GM21526 (cell line): ENCODE results near the gene LPP.

Experiments used
- ATAC-seq: cut with Tn5 transposase; IDR thresholded peaks from one replicate; pipeline ENCODE4 v1.9.1; 2021; ENCODE audit warnings: moderate library complexity; ENCODE audit not compliant: unreplicated experiment, low FRiP score

Gene LPP

DNA sequence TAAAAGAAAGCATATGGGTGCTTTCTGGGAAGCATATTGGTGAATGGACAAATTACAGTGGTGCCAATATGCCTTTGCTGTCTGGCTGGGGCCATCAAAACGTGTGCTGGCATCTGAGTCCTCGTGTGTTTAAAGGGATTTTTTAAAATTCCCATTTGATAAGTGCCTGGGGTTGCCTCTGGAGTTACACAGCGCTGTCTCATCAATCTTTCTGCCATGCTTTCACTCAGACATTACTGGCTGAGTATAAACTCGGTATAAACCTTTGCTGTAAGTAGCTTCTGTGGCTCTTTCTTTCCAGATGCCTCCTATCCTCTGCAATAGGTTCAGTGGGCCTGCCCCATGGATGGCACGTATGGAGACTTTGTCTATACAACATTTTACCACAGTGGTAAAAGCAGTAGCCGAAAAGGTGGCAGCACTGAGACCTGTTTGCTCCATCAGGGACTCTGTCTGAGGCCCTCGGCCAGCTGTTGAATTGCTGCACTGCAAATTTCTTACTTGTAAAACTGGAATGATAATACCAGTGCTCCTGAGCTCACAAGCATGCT, 195.5 kb downstream of the LPP start:
- ATAC-seq, result no peak

GRCh38 chr3:188349933-188350332, 196.0 kb downstream of the LPP start:
- no peak for ATAC-seq

- ATAC-seq, result no peak
Observed at GRCh38 chr3:188350961-188351360, 197.0 kb downstream of the LPP start.

- ATAC-seq, result no peak
Observed at GRCh38 chr3:188351648-188352047, 197.7 kb downstream of the LPP start.

GRCh38 chr3:188352196-188352927, 198.4 kb downstream of the LPP start:
- no peak for ATAC-seq

DNA sequence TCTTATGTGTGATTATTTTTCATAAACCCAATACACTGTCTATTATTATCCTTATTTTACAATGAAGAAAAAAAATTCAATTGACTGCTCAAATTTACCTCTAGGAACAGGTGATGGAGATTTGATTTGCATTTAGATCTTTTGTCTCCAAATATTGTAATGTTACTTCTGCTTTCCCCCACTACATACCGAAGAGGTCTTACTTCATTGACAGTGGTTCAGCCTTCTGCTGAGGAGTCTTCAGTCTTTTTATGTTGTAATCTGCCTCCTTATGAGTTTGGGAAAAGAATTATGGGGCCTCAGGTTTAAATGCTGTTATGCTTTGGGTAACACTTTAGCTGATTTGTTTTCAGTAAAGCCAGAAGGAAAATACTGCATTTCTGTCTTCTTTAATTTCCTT, 199.5 kb downstream of the LPP start:
- ATAC-seq, result no peak

DNA sequence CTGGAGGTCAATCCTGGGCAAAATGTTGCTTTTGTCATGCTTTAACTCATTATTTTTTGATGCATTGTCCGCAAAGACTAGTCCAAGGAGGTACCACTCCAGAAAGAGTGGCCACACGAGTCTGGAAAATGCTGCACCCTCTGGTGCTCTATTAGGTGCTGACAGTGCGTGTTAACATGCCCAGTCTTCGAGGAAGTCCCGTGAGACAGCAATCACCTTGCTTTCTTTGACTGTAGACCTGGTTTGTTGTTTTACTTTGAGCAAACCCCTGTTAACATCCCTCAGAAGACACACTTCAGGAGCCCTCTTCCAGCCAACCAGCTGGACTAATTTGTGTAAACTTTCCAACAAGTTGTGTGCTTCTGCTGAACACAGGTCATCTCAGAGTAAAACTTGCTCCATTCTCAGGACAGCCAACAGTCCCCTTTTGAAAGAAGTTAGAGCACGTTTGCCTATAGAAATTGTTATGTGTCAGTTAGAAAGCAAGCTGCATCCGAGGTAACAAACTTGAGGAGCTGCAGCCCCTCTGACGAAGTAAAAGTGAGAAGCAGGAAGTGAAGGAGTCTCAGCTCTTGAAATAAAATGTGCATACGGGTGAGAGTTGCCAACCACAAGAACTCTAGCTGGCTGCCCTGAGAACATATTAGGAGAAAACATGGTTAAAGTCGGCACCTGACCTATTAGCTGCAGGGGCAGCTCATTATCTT, 205.0 kb downstream of the LPP start:
- no peak for ATAC-seq

DNA sequence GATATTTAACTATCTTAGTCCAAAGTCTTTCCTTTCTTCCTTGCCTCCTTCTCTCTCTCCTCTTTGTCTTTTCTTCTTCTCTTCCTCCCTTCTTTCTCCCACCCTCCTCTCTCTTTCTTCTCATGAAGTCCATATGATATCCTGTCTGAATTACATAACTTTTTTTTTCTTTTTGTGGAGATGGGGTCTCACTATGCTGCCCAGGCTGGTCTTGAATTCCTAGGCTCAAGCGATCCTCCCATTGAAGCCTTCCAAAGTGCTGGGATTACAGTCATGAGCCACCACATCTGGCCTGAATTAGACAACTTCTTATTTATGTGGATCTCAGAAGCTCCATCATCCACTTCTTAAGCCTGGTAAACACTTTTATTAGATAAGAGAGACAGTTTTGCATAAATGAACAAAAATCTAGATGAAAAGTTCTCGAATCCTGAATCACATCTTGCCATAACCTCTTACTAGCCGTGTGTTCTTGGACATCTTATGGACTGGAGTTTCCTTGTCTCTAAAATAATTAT, 206.5 kb downstream of the LPP start:
- ATAC-seq, result no peak

GRCh38 chr3:188361888-188362287, 207.9 kb downstream of the LPP start:
- no peak for ATAC-seq

- ATAC-seq, result no peak
Observed at GRCh38 chr3:188362405-188362831, 208.5 kb downstream of the LPP start.

GRCh38 chr3:188365184-188365583, 211.2 kb downstream of the LPP start:
- no peak for ATAC-seq

GRCh38 chr3:188365988-188366698, 212.2 kb downstream of the LPP start:
- no peak for ATAC-seq

DNA sequence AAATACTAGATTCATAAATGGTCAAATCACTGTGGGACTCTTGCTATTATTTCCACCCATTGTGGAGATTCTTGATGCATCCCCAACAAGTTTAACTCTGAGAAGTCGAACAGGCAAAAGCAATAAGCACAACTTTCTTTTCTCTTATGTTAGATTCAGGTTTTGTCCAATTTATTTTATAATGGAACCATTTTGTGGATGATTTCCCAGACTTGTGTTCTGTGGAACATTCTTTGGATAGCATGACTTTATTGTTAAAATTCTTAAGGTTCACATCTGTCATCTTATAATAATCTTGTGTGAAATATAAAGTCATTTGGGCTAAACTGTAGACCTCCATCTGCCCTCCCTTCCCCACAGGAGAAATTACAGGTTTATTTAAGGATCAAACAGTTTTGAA, 213.7 kb downstream of the LPP start:
- ATAC-seq, result no peak

DNA sequence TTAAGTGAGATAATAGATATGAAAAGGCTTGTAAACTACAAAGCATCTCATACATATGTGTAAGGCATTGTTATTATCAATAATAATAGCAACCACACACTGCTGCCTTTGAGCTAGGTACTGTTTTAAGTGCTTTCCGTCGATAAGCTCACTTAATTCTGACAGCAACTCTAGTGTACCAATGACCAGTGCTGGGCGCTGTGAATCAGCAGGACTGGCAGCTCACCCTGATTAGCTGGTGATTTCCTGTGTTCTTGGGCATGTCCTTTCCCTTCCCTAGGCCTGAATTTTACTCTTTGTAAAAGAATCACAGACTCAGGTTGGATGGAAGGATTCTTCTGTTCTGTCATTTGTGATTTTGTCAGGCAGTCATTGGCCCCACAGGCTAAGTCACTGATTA, 215.6 kb downstream of the LPP start:
- ATAC-seq, result no peak

DNA sequence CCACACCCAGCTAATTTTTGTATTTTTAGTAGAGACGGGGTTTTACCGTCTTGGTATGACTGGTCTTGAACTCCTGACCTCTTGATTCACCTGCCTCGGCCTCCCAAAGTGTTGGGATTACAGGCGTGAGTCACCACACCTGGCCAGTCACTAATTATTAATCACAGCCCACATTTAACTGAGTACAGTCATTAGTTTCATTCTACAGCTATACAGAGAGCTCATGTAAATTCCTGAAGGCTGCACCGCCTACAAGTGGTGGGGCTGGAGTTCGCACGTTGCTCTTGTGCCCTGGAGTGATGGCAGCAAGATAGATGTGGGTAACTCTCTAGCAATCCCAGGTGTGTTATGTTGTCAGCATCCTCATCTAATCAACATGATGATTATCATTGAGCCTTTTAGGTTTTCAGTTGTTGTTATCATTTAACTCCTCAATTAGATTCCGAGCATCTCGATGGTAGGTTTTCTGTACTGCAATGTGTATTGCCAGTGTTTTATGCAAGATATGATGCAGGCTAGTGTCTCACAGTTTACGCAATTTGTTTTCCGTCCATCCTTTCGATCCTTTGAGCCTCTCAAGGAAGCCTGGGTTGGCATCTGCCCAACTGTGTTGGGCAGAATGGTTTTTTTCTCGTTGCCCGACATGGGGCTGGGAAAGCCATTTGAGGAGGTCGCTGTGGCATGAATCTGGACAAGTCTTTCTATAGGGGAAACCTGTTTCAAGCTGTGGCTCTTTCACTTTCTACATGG, 216.3 kb downstream of the LPP start:
- no peak for ATAC-seq

DNA sequence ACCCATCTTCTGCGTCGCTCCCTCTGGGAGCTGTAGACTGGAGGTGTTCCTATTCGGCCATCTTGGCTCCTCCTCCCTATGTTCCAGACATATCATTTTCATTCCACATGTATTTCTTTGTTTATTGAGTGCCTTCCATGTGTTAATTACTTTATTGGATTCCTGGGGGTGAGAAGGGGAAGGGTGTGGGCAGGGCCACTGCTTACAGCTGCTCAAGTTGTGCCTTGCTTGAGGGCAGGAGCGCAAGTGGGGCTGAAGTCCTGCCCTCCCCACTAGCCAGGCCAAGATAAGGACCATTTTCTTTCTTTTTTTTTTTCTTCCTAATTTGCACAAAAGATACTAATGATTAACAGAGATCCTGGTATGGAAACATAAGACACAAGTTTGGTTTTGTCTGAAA, 224.8 kb downstream of the LPP start:
- no peak for ATAC-seq

DNA sequence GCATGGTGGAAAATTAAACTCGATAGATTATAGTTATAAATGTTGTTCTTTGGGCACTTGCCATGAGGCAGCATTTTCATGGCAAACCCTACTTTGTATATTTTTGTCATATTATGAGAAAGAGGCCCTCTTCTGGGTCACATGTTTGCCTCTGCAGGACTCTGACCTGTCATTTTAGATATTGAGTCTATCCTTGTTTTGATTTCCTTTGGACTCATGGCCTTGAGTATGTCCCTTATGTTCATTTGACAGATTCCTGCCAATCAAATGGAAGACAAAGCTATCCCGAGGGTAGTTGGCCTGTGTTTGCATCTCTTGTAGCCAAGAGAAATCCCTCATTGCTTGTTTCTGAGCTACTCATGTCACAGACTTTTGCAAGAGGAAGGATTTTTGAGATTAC, 226.3 kb downstream of the LPP start:
- ATAC-seq, result no peak

- no peak for ATAC-seq
Observed at GRCh38 chr3:188380722-188381121, 226.8 kb downstream of the LPP start.

DNA sequence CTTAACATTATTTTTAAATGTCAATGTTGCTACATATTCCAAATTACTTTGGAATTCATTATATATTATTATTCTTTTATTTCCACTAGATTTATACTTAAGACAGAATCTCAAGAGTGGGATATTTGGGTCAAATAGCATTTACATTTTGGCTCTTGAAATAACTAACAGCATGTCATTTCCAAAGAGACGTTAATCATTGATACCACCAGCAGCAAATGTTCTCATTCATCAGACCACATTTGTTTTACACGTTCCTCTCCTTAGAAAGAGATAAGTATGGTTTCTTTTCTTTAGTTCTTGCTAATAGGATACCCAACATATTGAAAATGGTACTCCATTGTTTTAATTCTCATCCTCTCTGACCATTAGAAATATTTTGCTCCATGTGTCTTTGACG, 229.8 kb downstream of the LPP start:
- ATAC-seq, result no peak

GRCh38 chr3:188385295-188385694, 231.3 kb downstream of the LPP start:
- no peak for ATAC-seq
